Measurements from ENCODE around the gene TENM4.

Gene TENM4

DNA sequence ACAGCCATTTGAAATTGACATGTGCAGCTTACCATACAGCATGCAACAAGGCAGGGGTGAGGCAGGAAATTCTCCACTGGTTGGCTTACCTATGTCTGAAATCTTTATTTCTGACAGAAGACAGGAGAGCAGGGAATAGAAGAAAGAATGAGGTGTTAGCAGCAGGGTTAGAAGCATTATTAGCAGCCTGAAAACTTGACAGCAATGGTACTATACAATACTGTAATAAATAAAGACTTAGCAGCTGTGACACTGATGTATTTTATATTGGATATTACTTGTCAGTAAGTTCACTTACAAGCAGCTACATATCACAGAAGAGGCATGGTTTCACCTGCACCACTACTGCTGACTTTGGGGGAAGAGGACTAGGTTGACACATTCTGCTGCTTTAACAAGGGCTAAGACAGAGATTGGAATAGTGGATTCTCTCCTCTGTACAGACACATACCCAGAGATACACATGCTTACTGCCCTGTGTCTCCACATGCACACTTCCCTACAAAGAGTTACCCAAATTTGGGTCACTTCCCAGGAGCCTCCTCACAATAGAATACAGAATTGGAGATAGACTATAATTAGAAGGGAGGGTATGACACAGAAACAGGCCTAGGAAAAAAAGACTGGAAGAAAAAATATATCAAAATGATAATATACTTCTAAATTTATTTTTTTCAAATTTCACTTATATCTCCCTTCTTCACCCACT, 720.4 kb downstream of the TENM4 start:
- Histone ChIP-seq H3K27me3 (replicated peaks) (no peaks in the 10 kb centered on the region), H3K27ac (no peak overlapping the region), H3K4me3 (ENCODE audit: low read depth, low read length) (no peak overlapping the region), H3K36me3 (replicated peaks) (no peaks in the 10 kb centered on the region)
- no peak for DNase-seq
- in situ Hi-C loops (cut with HindIII; ENCODE audit: low pct_ligation_motif_present, low sequenced_read_pairs): no loop called here
- TF ChIP-seq CTCF (IDR thresholded peaks at IDR 0.05; ENCODE audit: low read depth, low read length, missing control alignments): no peak

DNA sequence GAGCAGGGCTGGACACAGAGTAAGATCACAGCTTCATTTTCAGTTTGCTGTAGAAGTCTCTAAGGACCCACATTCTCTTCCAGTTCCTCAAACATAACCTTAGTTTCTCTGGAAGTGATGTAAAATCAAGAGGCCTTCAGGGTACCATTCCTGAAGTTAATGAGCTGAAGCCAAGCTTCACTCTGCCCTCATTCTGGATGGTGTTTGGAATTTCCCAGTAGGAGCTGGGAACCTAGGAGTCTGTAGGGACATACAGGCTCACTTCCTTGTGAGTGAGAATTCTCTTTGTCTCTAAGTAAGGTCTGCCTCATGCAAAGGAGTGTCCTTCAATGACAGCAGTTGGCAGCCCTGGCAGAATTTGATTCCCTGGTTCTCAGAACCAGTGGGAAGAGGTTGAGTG, 723.8 kb downstream of the TENM4 start:
- no peak for DNase-seq
- in situ Hi-C loops (cut with HindIII; ENCODE audit: low pct_ligation_motif_present, low sequenced_read_pairs): no loop called here
- Histone ChIP-seq H3K4me3 (ENCODE audit: low read depth, low read length) (no peak overlapping the region), H3K36me3 (replicated peaks) (no peaks in the 10 kb centered on the region), H3K27me3 (replicated peaks) (no peaks in the 10 kb centered on the region), H3K27ac (no peak overlapping the region)
- TF ChIP-seq CTCF (IDR thresholded peaks at IDR 0.05; ENCODE audit: low read depth, low read length, missing control alignments): no peak

DNA sequence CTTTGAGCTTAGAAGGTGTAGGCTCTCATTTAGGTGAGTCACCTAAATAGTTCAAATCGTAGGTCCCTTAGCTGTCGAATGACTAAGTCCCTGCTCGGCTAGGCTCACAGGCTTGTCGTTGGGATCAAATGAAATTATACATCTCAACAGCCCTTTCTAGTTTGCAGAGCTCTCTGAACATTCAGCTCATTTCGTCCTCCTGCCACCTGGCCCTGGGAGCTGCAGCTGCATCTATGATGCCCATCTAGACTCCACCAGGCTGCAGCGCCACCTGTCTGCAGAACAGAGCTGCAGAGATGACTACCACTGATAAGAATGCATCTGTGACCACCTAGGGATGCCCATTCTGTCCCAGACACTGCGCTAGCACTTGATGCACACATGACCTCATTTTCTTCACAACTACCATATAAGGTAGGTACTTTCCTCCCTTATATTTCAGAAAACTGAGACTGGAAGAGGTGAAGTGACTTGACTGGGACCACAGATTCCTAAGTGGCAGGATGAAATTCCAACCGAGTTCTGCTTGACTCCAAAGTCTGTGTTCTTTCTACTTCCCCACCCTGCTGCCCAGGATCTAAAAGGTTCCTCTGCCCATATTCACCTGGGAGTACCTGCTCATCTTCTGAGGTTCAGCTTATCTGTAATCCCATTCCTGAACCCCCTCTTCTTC, 725.1 kb downstream of the TENM4 start:
- Histone ChIP-seq H3K27me3 (replicated peaks) (no peaks in the 10 kb centered on the region), H3K4me3 (ENCODE audit: low read depth, low read length) (no peak overlapping the region), H3K27ac (no peak overlapping the region), H3K36me3 (replicated peaks) (no peaks in the 10 kb centered on the region)
- peak; percentile 92 for TF ChIP-seq CTCF (IDR thresholded peaks at IDR 0.05; ENCODE audit: low read depth, low read length, missing control alignments)
- in situ Hi-C loops (cut with HindIII; ENCODE audit: low pct_ligation_motif_present, low sequenced_read_pairs): no loop called here
- DNase-seq: peak; percentile 63

DNA sequence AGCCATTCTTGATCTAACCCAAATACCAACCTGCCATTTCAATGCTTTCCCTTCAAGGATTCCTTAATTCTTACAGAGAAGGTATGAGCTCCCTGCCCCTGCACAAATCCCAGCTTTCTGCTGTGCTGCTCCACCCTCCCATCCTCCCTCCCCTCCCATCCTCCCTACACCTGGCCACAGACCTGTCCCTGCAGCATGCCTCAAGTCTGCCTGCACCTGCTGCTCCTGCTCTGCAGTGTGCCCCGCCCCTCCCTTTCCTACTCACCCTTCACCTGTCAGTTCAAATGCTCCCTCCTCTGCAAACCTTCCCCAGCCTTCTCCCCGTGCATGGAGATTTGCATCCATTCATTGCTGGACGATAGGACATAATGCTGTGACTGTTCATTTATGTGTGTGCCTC, 726.3 kb downstream of the TENM4 start:
- Histone ChIP-seq H3K4me3 (ENCODE audit: low read depth, low read length) (no peak overlapping the region), H3K36me3 (replicated peaks) (no peaks in the 10 kb centered on the region), H3K27ac (no peak overlapping the region), H3K27me3 (replicated peaks) (no peaks in the 10 kb centered on the region)
- TF ChIP-seq CTCF (IDR thresholded peaks at IDR 0.05; ENCODE audit: low read depth, low read length, missing control alignments): no peak
- in situ Hi-C loops (cut with HindIII; ENCODE audit: low pct_ligation_motif_present, low sequenced_read_pairs): no loop called here
- DNase-seq: no peak

DNA sequence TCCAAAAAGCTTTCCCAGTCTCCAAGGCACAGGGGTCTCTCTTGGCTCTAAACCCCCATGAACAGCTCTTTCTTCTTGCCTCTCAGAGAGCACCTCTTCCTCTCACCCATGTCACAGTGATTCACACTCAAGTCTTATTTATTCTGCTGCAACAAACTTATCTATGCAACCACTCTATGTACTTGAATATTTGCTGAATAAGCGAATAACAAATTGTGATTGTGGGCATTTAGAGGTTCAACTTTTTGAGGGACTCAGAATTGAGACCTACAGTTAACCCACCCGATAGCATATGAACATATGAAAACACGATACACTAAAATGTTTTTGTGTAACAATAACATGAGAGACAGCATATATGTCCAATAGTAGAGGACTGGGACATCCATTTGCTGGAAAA, 729.1 kb downstream of the TENM4 start:
- H3K27me3 ChIP-seq (replicated peaks): no peaks in the 10 kb centered on the region
- DNase-seq: no peak
- H3K36me3 ChIP-seq (replicated peaks): no peaks in the 10 kb centered on the region
- H3K4me3 ChIP-seq (ENCODE audit: low read depth, low read length): no peak overlapping the region
- TF ChIP-seq CTCF (IDR thresholded peaks at IDR 0.05; ENCODE audit: low read depth, low read length, missing control alignments): no peak
- in situ Hi-C loops (cut with HindIII; ENCODE audit: low pct_ligation_motif_present, low sequenced_read_pairs): no loop called here
- H3K27ac ChIP-seq: no peak overlapping the region

Measured in brain microvascular endothelial cell (primary cell).